ENCODE results near the gene ZGRF1.
"Not testable (repeated sequence)": the region's sequence is repeated elsewhere in the genome, so short reads cannot be mapped to it uniquely, and the experiment has no call there.

ZGRF1 gene, protein sequence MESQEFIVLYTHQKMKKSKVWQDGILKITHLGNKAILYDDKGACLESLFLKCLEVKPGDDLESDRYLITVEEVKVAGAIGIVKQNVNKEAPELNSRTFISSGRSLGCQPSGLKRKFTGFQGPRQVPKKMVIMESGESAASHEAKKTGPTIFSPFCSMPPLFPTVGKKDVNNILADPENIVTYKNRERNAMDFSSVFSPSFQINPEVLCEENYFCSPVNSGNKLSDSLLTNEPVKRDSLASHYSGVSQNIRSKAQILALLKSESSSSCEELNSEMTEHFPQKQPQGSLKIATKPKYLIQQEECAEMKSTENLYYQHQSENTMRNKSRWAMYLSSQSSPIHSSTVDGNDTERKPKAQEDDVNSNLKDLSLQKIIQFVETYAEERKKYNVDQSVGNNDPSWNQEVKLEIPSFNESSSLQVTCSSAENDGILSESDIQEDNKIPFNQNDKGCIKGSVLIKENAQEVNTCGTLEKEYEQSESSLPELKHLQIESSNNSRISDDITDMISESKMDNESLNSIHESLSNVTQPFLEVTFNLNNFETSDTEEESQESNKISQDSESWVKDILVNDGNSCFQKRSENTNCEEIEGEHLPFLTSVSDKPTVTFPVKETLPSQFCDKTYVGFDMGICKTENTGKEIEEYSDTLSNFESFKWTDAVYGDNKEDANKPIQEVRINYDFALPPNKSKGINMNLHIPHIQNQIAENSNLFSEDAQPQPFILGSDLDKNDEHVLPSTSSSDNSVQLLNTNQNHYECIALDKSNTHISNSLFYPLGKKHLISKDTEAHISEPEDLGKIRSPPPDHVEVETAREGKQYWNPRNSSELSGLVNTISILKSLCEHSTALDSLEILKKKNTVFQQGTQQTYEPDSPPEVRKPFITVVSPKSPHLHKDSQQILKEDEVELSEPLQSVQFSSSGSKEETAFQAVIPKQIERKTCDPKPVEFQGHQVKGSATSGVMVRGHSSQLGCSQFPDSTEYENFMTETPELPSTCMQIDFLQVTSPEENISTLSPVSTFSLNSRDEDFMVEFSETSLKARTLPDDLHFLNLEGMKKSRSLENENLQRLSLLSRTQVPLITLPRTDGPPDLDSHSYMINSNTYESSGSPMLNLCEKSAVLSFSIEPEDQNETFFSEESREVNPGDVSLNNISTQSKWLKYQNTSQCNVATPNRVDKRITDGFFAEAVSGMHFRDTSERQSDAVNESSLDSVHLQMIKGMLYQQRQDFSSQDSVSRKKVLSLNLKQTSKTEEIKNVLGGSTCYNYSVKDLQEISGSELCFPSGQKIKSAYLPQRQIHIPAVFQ (N-terminal part only)

DNA sequence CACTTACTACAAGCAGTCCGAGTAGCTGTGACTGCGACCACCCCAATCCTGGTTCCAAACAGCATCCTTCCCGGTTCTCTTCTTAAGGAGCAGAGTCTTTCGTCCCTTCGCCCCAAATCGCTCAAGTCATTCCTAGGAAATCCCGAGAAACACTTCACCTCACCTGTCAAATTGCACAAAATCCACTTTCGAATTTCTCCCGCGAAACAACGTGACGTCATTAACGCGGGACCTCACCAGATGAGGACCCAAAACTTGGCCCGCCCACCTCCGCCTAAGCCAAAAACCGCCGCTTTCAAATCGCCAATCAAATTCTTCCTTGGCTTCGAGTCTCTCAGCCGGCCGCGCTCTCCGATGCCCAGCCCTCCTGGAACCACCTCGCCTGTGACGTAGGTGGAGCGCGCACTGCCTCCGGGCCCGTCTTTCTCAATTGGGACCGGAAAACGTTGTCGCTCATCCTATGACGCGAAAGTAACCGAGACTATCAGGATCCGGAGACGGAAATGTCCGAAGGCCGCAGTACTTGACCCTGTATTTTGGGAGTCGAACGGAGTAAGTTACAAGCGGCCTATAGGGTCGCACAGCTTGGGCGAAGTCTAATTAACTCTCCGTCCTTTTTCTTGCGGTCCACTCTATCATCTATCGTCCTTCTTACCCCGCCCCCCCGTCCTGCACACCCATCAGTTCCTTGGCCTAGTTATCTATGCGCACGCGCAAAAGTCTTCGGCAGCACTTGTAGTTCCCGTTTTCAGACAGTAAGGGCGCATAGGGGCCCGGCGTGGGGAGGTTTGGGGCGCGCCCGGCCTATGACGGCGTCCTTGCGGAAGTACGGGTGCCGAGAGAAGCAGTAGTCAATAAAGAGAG is at the start of gene ZGRF1, which contains the start of gene LARP7:
TSS of gene ZGRF1 (minus strand) at position 222 of the 864 bp plus-strand sequence. CDS start 3,733 bp downstream, outside the sequence.
TSS of gene LARP7 (plus strand) at position 456 of the 864 bp plus-strand sequence. CDS start 7,527 bp downstream, outside the sequence.
- H3K4me1 ChIP-seq (ENCODE audit: insufficient read depth, low read length): peaks cover 18% of the 10 kb centered on the region; the same call in 1 of the 2 replicates

DNA sequence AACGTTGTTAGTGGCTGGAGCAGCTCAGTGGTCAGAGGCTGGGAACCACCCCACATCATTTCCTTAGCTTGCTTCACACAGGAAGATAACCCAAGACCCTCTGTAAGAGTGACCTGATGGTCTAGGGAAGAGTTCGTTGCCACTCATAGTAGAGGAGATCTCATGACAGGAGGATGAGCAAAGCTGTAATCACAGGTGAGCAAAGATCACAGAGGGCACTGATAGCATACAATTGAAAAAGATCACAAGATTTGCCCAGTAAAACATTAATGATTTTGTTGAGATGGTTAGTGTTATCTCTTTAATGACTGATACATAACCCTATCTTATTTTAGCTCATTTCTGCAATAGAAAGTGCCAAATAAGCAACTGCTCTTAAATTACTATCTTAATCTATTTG is 44.3 kb upstream of the ZGRF1 start:
- no peaks in the 10 kb centered on the region for H3K9me3 ChIP-seq (ENCODE audit: insufficient read depth, low read depth, low read length)
- H3K4me3 ChIP-seq (ENCODE audit: low read length): no peak overlapping the region
- H3K4me1 ChIP-seq (ENCODE audit: insufficient read depth, low read length): no peaks in the 10 kb centered on the region
- H3K36me3 ChIP-seq (ENCODE audit: insufficient read depth, low read depth, low read length): no peaks in the 10 kb centered on the region
- H3K27me3 ChIP-seq (ENCODE audit: insufficient read depth, low read length): no peaks in the 10 kb centered on the region
- no peak overlapping the region for H3K27ac ChIP-seq (ENCODE audit: low read length)
- no peak overlapping the region for H3K9ac ChIP-seq (ENCODE audit: low read depth, low read length)

More for the DNA sequence above, at the start of gene ZGRF1, which contains the start of gene LARP7:
- peak within 1 kb of the TSS; percentile 84 for H3K27ac ChIP-seq (ENCODE audit: low read length)
- H3K9ac ChIP-seq (ENCODE audit: low read depth, low read length): peak within 1 kb of the TSS; percentile 93
- peaks cover 29% of the 10 kb centered on the region for H3K36me3 ChIP-seq (ENCODE audit: insufficient read depth, low read depth, low read length)
- no peaks in the 10 kb centered on the region for H3K9me3 ChIP-seq (ENCODE audit: insufficient read depth, low read depth, low read length)
- H3K4me3 ChIP-seq (ENCODE audit: low read length): peak within 1 kb of the TSS; percentile 98
- no peaks in the 10 kb centered on the region for H3K27me3 ChIP-seq (ENCODE audit: insufficient read depth, low read length)

DNA sequence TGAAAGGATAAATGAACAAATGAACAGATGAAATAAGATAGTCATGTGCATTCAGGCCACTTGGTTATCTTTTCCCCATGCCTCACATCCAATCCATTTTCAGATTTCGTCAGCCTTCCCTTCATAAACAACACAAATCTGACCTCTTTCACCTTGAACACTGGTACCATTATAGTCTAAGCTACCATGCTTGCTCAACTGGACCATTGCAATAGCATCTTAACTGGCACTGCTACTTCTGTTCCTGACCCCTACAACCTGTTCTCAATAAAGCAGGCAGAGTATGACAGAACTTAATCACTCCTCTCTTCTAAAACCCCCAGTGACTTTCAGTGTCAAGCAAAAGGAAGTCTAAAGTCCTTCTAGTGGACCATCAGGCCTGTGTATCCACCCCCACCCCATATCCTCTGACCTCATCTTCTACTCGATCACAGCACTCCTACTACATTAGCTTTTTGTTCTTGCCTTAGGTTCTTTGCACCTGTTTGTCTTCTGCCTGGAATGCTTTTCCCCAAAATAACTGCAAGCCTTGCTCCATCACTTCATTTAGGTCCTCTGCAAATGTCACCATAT is 40.9 kb upstream of the ZGRF1 start:
- Histone ChIP-seq H3K4me1 (ENCODE audit: insufficient read depth, low read length) (no peaks in the 10 kb centered on the region), H3K4me3 (ENCODE audit: low read length) (no peak overlapping the region), H3K27me3 (ENCODE audit: insufficient read depth, low read length) (no peaks in the 10 kb centered on the region), H3K27ac (ENCODE audit: low read length) (no peak overlapping the region), H3K9me3 (ENCODE audit: insufficient read depth, low read depth, low read length) (no peaks in the 10 kb centered on the region), H3K36me3 (ENCODE audit: insufficient read depth, low read depth, low read length) (no peaks in the 10 kb centered on the region), H3K9ac (ENCODE audit: low read depth, low read length) (no peak overlapping the region)

DNA sequence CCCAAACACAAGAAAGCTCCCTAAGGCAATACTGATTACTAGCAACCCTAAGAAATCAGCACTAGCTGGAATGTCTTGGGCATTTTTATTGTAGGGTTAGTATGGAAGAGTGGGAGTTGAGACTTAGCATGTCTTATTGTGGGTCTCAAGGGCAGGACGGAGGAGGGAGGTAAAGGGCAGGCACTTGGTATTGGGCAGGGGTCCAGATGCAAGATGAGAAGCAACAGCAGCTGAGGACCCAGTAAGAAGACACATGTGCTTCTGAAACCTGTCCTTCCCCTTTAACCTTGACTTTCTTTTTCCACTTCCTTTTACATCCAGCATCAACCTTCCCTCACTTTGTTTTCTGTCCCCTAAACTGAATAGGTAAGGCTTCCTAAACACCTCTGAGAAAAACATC is 37.7 kb upstream of the ZGRF1 start:
- no peaks in the 10 kb centered on the region for H3K27me3 ChIP-seq (ENCODE audit: insufficient read depth, low read length)
- H3K9me3 ChIP-seq (ENCODE audit: insufficient read depth, low read depth, low read length): no peaks in the 10 kb centered on the region

DNA sequence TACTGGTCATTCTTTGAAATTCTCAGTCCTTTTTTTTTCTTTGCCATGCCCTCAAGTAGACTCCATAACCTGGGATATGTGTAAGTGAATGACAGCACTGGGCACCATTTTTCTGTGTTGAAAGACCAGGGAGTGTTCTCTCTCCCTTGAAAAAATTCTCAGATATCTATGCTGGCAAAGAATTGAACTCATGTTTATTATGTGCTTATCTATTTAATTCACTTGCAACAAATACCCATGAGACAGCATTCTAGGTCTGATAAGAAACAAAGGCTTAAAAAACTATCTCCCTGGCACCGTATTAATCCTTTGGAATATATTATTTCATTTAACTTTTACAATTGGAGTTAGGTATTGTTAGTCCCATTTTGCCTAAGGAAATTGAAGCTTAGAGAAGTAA is 37.0 kb upstream of the ZGRF1 start:
- H3K36me3 ChIP-seq (ENCODE audit: insufficient read depth, low read depth, low read length): no peaks in the 10 kb centered on the region
- H3K9ac ChIP-seq (ENCODE audit: low read depth, low read length): no peak overlapping the region
- H3K4me1 ChIP-seq (ENCODE audit: insufficient read depth, low read length): no peaks in the 10 kb centered on the region
- no peaks in the 10 kb centered on the region for H3K9me3 ChIP-seq (ENCODE audit: insufficient read depth, low read depth, low read length)
- H3K4me3 ChIP-seq (ENCODE audit: low read length): no peak overlapping the region
- no peaks in the 10 kb centered on the region for H3K27me3 ChIP-seq (ENCODE audit: insufficient read depth, low read length)
- no peak overlapping the region for H3K27ac ChIP-seq (ENCODE audit: low read length)

More for the DNA sequence above, 37.7 kb upstream of the ZGRF1 start:
- no peak overlapping the region for H3K27ac ChIP-seq (ENCODE audit: low read length)
- H3K4me3 ChIP-seq (ENCODE audit: low read length): no peak overlapping the region
- no peaks in the 10 kb centered on the region for H3K36me3 ChIP-seq (ENCODE audit: insufficient read depth, low read depth, low read length)
- no peak overlapping the region for H3K9ac ChIP-seq (ENCODE audit: low read depth, low read length)
- no peaks in the 10 kb centered on the region for H3K4me1 ChIP-seq (ENCODE audit: insufficient read depth, low read length)

DNA sequence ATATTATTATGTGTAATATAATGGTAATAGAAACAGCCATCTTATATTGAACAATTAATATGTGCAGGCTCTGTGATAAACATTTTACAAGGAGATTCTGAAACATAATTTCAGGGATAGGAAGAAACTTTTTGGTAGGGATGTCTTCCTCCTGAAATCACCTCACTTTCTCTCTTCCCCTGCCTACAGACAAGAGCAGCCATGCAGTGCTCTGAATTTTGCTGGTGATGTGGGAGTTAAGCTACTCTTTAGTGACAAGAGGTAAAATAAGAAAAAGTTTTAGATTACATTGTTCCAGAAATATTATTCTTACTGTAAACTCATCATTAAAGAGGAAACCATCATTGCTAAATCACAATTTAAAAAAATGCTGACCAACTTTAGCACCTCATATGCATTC is 36.4 kb upstream of the ZGRF1 start:
- Histone ChIP-seq H3K27me3 (ENCODE audit: insufficient read depth, low read length) (no peaks in the 10 kb centered on the region), H3K36me3 (ENCODE audit: insufficient read depth, low read depth, low read length) (no peaks in the 10 kb centered on the region), H3K4me1 (ENCODE audit: insufficient read depth, low read length) (no peaks in the 10 kb centered on the region), H3K9me3 (ENCODE audit: insufficient read depth, low read depth, low read length) (no peaks in the 10 kb centered on the region), H3K27ac (ENCODE audit: low read length) (no peak overlapping the region), H3K4me3 (ENCODE audit: low read length) (no peak overlapping the region), H3K9ac (ENCODE audit: low read depth, low read length) (no peak overlapping the region)

DNA sequence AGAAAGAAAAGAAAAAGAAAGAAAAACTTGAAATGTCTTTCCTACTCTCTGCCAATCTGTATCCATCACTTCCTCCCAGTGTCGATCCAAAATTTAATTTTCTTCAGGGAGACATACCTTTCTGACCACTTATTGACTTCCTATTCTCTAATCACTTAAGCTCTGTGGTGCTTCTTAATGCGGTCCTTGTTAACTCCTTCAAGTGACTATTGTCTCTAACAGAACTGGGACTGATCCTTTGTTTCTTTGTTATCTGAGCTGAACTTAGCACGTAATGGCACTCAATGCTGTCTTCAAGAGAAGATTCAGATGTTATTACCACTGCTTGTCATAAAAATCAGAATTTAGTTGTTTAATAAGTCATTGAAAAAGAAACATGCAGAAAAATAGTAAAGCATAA is 31.4 kb upstream of the ZGRF1 start:
- Histone ChIP-seq H3K27me3 (ENCODE audit: insufficient read depth, low read length) (no peaks in the 10 kb centered on the region), H3K4me3 (ENCODE audit: low read length) (no peak overlapping the region), H3K27ac (ENCODE audit: low read length) (no peak overlapping the region), H3K4me1 (ENCODE audit: insufficient read depth, low read length) (no peaks in the 10 kb centered on the region), H3K9ac (ENCODE audit: low read depth, low read length) (no peak overlapping the region), H3K9me3 (ENCODE audit: insufficient read depth, low read depth, low read length) (no peaks in the 10 kb centered on the region), H3K36me3 (ENCODE audit: insufficient read depth, low read depth, low read length) (no peaks in the 10 kb centered on the region)

DNA sequence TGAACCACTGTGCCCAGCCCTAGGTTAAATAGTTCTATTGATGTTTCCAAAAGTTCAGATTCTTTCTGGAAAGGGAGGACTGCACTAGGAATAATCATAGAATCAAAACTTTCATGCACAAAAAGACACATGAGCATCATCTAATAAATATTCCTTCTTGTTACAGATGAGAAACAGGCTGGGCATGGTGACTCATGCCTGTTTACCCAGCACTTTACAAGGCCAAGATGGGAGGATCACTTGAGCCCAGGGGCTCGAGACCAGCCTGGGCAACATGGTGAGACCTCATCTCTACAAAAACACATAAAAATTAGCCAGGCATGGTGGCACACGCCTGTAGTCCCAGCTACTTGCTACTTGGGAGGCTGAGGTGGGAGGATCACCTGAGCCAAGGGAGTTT is 27.9 kb upstream of the ZGRF1 start:
- no peak overlapping the region for H3K9ac ChIP-seq (ENCODE audit: low read depth, low read length)
- H3K9me3 ChIP-seq (ENCODE audit: insufficient read depth, low read depth, low read length): no peaks in the 10 kb centered on the region
- no peaks in the 10 kb centered on the region for H3K4me1 ChIP-seq (ENCODE audit: insufficient read depth, low read length)
- no peaks in the 10 kb centered on the region for H3K27me3 ChIP-seq (ENCODE audit: insufficient read depth, low read length)
- no peak overlapping the region for H3K27ac ChIP-seq (ENCODE audit: low read length)
- no peak overlapping the region for H3K4me3 ChIP-seq (ENCODE audit: low read length)
- no peaks in the 10 kb centered on the region for H3K36me3 ChIP-seq (ENCODE audit: insufficient read depth, low read depth, low read length)

DNA sequence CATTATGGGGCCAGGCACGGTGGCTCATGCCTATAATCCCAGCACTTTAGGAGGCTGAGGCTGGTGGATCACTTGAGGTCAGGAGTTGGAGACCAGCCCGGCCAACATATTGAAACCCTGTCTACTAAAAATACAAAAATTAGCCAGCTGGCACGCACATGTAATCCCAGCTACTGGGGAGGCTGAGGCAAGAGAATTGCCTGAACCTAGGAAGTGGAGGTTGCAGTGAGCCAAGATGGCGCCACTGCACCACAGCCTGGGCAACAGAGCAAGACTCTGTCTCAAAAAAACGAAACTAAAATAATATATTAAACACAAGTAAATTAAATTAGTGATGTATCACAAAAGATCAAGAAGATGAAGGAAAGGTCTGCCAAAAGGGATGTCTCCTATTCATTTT is 19.4 kb upstream of the ZGRF1 start:
- Histone ChIP-seq H3K4me1 (ENCODE audit: insufficient read depth, low read length) (peaks cover 30% of the 10 kb centered on the region), H3K36me3 (ENCODE audit: insufficient read depth, low read depth, low read length) (peaks cover 31% of the 10 kb centered on the region; the same call in 1 of the 2 replicates)
- H3K27ac ChIP-seq (ENCODE audit: low read length); H3K4me3 ChIP-seq (ENCODE audit: low read length); H3K9me3 ChIP-seq (ENCODE audit: insufficient read depth, low read depth, low read length); H3K27me3 ChIP-seq (ENCODE audit: insufficient read depth, low read length); H3K9ac ChIP-seq (ENCODE audit: low read depth, low read length): not testable (repeated sequence)

DNA sequence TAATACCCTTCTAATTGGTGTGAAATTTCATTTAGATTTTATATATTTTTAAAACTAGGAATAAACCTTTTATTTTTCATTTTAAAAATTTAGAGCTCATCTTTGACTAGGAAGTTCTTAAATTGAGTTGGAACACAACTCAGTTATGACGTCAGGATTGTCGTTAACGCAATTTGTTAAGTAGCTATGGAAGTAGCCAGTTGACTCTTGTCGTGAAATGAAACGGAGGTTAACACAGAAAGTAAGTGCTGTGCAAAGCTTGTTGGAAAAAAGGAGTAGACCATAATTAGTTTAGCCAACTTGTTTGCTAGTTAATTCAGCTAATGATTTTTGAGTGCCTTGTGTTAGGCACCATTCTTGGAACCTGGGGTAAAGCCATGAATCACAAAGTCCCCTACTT is 18.6 kb upstream of the ZGRF1 start:
- peaks cover 37% of the 10 kb centered on the region for H3K4me1 ChIP-seq (ENCODE audit: insufficient read depth, low read length)
- no peaks in the 10 kb centered on the region for H3K9me3 ChIP-seq (ENCODE audit: insufficient read depth, low read depth, low read length)
- H3K27me3 ChIP-seq (ENCODE audit: insufficient read depth, low read length): no peaks in the 10 kb centered on the region
- peak overlapping the region; percentile 89 for H3K27ac ChIP-seq (ENCODE audit: low read length)
- peaks cover 31% of the 10 kb centered on the region; the same call in 1 of the 2 replicates for H3K36me3 ChIP-seq (ENCODE audit: insufficient read depth, low read depth, low read length)
- peak overlapping the region; percentile 11; the same call in 1 of the 2 replicates for H3K9ac ChIP-seq (ENCODE audit: low read depth, low read length)
- 0 out of 2 replicates have a peak overlapping the region, but pooled peaks have one; percentile 8 for H3K4me3 ChIP-seq (ENCODE audit: low read length)

Data from iPS-20b (cell line).